ENCODE results near the gene HARS2.
"Not testable (repeated sequence)": the region's sequence is repeated elsewhere in the genome, so short reads cannot be mapped to it uniquely, and the experiment has no call there.

Gene HARS2, protein sequence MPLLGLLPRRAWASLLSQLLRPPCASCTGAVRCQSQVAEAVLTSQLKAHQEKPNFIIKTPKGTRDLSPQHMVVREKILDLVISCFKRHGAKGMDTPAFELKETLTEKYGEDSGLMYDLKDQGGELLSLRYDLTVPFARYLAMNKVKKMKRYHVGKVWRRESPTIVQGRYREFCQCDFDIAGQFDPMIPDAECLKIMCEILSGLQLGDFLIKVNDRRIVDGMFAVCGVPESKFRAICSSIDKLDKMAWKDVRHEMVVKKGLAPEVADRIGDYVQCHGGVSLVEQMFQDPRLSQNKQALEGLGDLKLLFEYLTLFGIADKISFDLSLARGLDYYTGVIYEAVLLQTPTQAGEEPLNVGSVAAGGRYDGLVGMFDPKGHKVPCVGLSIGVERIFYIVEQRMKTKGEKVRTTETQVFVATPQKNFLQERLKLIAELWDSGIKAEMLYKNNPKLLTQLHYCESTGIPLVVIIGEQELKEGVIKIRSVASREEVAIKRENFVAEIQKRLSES

GRCh38 chr5:140690941-140691924 is at the start of gene HARS2, which contains the start of gene HARS1:
Gene HARS2 (plus strand): TSS chr5:140691455. CDS start chr5:140691649, 194 bp downstream.
Gene HARS1 (minus strand): TSS chr5:140691370. CDS start chr5:140691304, 66 bp downstream.
- DNase-seq, result peak; percentile 95
- Histone ChIP-seq H3K36me3 (peaks cover 59% of the 10 kb centered on the region), H3K27ac (peak within 1 kb of the TSS; percentile 89), H3K27me3 (ENCODE audit: insufficient read depth, low read depth, severe bottlenecking) (no peaks in the 10 kb centered on the region), H3K9me3 (ENCODE audit: severe bottlenecking) (no peaks in the 10 kb centered on the region), H3K4me3 (ENCODE audit: low read depth, low read length) (peak within 1 kb of the TSS; percentile 79)
- TF ChIP-seq, protein P1, sequence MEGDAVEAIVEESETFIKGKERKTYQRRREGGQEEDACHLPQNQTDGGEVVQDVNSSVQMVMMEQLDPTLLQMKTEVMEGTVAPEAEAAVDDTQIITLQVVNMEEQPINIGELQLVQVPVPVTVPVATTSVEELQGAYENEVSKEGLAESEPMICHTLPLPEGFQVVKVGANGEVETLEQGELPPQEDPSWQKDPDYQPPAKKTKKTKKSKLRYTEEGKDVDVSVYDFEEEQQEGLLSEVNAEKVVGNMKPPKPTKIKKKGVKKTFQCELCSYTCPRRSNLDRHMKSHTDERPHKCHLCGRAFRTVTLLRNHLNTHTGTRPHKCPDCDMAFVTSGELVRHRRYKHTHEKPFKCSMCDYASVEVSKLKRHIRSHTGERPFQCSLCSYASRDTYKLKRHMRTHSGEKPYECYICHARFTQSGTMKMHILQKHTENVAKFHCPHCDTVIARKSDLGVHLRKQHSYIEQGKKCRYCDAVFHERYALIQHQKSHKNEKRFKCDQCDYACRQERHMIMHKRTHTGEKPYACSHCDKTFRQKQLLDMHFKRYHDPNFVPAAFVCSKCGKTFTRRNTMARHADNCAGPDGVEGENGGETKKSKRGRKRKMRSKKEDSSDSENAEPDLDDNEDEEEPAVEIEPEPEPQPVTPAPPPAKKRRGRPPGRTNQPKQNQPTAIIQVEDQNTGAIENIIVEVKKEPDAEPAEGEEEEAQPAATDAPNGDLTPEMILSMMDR (IDR thresholded peaks at IDR 0.05; ENCODE audit: low read depth, low read length), result no peak

DNA sequence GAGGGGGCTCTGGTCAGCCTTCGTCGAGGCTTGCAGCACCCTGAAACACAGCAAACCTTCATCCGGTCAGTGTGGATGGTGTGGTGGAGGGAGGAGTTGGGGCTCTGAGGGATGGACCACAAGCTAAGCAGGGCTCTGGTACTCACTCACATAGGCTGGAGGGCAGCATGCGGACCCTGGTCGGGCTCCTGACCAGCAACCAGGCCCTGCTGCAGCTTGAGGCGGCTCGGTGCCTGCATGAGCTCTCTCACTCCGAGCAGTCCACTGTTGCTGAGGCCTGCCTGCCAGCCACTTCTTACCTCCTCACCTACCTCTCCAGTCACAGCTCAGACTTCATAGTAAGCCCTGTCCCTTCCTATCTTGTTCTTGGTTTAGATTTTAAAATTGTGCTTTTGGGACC is 49.5 kb upstream of the HARS2 start:
- TF ChIP-seq, protein P1 (IDR thresholded peaks at IDR 0.05; ENCODE audit: low read depth, low read length), result no peak
- Histone ChIP-seq H3K9me3 (ENCODE audit: severe bottlenecking) (no peaks in the 10 kb centered on the region), H3K36me3 (peaks cover 48% of the 10 kb centered on the region), H3K27me3 (ENCODE audit: insufficient read depth, low read depth, severe bottlenecking) (no peaks in the 10 kb centered on the region), H3K27ac (no peak overlapping the region), H3K4me3 (ENCODE audit: low read depth, low read length) (no peak overlapping the region)
- no peak for DNase-seq

DNA sequence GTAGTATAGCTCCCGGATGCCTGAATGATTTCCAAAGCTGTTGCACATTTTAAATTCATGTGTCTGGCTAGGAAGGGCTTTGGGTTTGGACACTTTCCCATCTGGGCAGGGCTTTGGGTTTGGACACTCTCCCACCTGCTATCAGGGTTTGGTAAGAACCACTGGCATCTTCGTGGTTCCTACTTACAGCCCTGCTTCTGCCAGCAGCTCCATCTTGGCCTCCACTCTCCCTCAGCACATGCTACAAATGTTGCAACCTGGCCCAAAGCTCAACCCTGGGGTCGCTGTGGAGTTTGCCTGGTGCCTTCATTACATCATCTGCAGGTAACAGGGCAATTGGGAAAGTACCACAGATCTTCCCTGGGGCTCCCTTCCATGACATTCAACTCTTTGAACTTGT is 48.5 kb upstream of the HARS2 start:
- H3K27me3 ChIP-seq (ENCODE audit: insufficient read depth, low read depth, severe bottlenecking), result no peaks in the 10 kb centered on the region
- no peak overlapping the region for H3K27ac ChIP-seq
- no peak for DNase-seq
- peaks cover 49% of the 10 kb centered on the region for H3K36me3 ChIP-seq
- TF ChIP-seq, protein P1 (IDR thresholded peaks at IDR 0.05; ENCODE audit: low read depth, low read length), result no peak
- no peak overlapping the region for H3K4me3 ChIP-seq (ENCODE audit: low read depth, low read length)
- H3K9me3 ChIP-seq (ENCODE audit: severe bottlenecking), result no peaks in the 10 kb centered on the region

- DNase-seq, result no peak
- Histone ChIP-seq H3K27ac (peak overlapping the region; percentile 68), H3K9me3 (ENCODE audit: severe bottlenecking) (no peaks in the 10 kb centered on the region), H3K36me3 (peaks cover 72% of the 10 kb centered on the region), H3K4me3 (ENCODE audit: low read depth, low read length) (peak overlapping the region; percentile 89), H3K27me3 (ENCODE audit: insufficient read depth, low read depth, severe bottlenecking) (no peaks in the 10 kb centered on the region)
- TF ChIP-seq, protein P1 (IDR thresholded peaks at IDR 0.05; ENCODE audit: low read depth, low read length), result no peak
Observed at GRCh38 chr5:140647042-140647419, 44.2 kb upstream of the HARS2 start.

- Histone ChIP-seq H3K27ac (no peak overlapping the region), H3K9me3 (ENCODE audit: severe bottlenecking) (no peaks in the 10 kb centered on the region), H3K4me3 (ENCODE audit: low read depth, low read length) (no peak overlapping the region), H3K36me3 (peaks cover 95% of the 10 kb centered on the region), H3K27me3 (ENCODE audit: insufficient read depth, low read depth, severe bottlenecking) (no peaks in the 10 kb centered on the region)
- no peak for DNase-seq
- TF ChIP-seq, protein P1 (IDR thresholded peaks at IDR 0.05; ENCODE audit: low read depth, low read length), result no peak
Observed at GRCh38 chr5:140658870-140659269, 32.4 kb upstream of the HARS2 start.

- H3K27ac ChIP-seq; H3K9me3 ChIP-seq (ENCODE audit: severe bottlenecking); H3K27me3 ChIP-seq (ENCODE audit: insufficient read depth, low read depth, severe bottlenecking); DNase-seq; H3K4me3 ChIP-seq (ENCODE audit: low read depth, low read length): not testable (repeated sequence)
- H3K36me3 ChIP-seq, result peaks cover 83% of the 10 kb centered on the region
Observed at GRCh38 chr5:140660371-140660770, 30.9 kb upstream of the HARS2 start.
